ENCODE results near the gene L3MBTL2.
A peak's percentile ranks its signal among the peaks of the same experiment; 100 is the strongest.

L3MBTL2 gene

GRCh38 chr22:41256254-41257253 lies 51.4 kb downstream of the L3MBTL2 start:
- Histone ChIP-seq H3K27ac (ENCODE audit: extremely low read depth, low read depth, low read length) (peak overlapping the region; percentile 68; the same call in 1 of the 2 replicates), H3K4me1 (ENCODE audit: control insufficient read depth, insufficient read depth, low read length) (peaks cover 6% of the 10 kb centered on the region; the same call in 1 of the 2 replicates), H3K4me3 (ENCODE audit: low read depth, low read length) (no peak overlapping the region), H3K36me3 (ENCODE audit: control insufficient read depth in 2 of 2, insufficient read depth in 1 of 2, low read length in 2 of 2) (peaks cover 77 to 98% of the 10 kb centered on the region in 2 experiments), H3K9me3 (ENCODE audit: control insufficient read depth, insufficient read depth, low read depth, low read length) (no peaks in the 10 kb centered on the region)
- CTCF ChIA-PET = interaction anchor here (0.8 to 1.3 kb wide), 4 partner anchors 11 to 147 kb away, joined by 3 to 4 read pairs (median 4); no protein-coding TSS in a partner anchor
- POLR2A ChIA-PET = interaction anchor here (1.1 to 2.0 kb wide), 3 partner anchors 11 to 25 kb away, joined by 3 to 5 read pairs (median 4); no protein-coding TSS in a partner anchor
- TF ChIP-seq ZNF560 (tag by site-specific recombination; IDR thresholded peaks at IDR 0.05; ENCODE audit: borderline replicate concordance) = no peak
- no peak for TF ChIP-seq MYNN (tag by site-specific recombination; IDR thresholded peaks at IDR 0.05; ENCODE audit: borderline replicate concordance)
- TF ChIP-seq ZNF19 (tag by site-specific recombination; IDR thresholded peaks at IDR 0.05; ENCODE audit: low read depth) = no peak
- TF ChIP-seq ZFP69B (tag by site-specific recombination; IDR thresholded peaks at IDR 0.05) = no peak
- no peak for TF ChIP-seq BCL6B (tag by site-specific recombination; IDR thresholded peaks at IDR 0.05)
- TF ChIP-seq ZFHX2 (tag by site-specific recombination; conservative IDR thresholded peaks at IDR 0.05) = no peak
- TF ChIP-seq ZNF555 (tag by site-specific recombination; conservative IDR thresholded peaks at IDR 0.05) = no peak
- TF ChIP-seq ZNF510 (tag by site-specific recombination; IDR thresholded peaks at IDR 0.05; ENCODE audit: insufficient replicate concordance) = no peak
- TF ChIP-seq ZNF394 (tag by site-specific recombination; IDR thresholded peaks at IDR 0.05; ENCODE audit: borderline replicate concordance) = peak; percentile 40; the same call in 1 of the 2 replicates
- peak; percentile 64 for TF ChIP-seq SCRT2 (tag by site-specific recombination; IDR thresholded peaks at IDR 0.05)
- peak; percentile 42; the same call in 1 of the 2 replicates for TF ChIP-seq KLF8 (tag by site-specific recombination; IDR thresholded peaks at IDR 0.05)
- no peak for TF ChIP-seq ZSCAN5A (tag by site-specific recombination; IDR thresholded peaks at IDR 0.05)
- TF ChIP-seq SP3 (tag by site-specific recombination; IDR thresholded peaks at IDR 0.05) = no peak
- no peak for TF ChIP-seq ZXDB (tag by site-specific recombination; IDR thresholded peaks at IDR 0.05)
- TF ChIP-seq PRDM10 (tag by site-specific recombination; IDR thresholded peaks at IDR 0.05) = peak; percentile 18; the same call in 1 of the 2 replicates
- 0 out of 2 replicates have a peak, but pooled peaks have one; percentile 26 for TF ChIP-seq ZNF335 (tag by site-specific recombination; conservative IDR thresholded peaks at IDR 0.05)
- TF ChIP-seq ZIC2 (tag by site-specific recombination; IDR thresholded peaks at IDR 0.05) = peak; percentile 39
- TF ChIP-seq ZNF558 (tag by site-specific recombination; IDR thresholded peaks at IDR 0.05) = no peak
- no peak for TF ChIP-seq ZNF157 (tag by site-specific recombination; IDR thresholded peaks at IDR 0.05)
- peak; percentile 39 for TF ChIP-seq GLIS1 (tag by site-specific recombination; IDR thresholded peaks at IDR 0.05)
- no peak for TF ChIP-seq ZNF747 (tag by site-specific recombination; IDR thresholded peaks at IDR 0.05)
- TF ChIP-seq ZNF24 (tag by site-specific recombination; IDR thresholded peaks at IDR 0.05) = no peak
- peak; percentile 20; the same call in 1 of the 2 replicates for TF ChIP-seq ZNF629 (tag by site-specific recombination; IDR thresholded peaks at IDR 0.05)
- TF ChIP-seq HOXA7 (CRISPR knock-in tag; IDR thresholded peaks at IDR 0.05; ENCODE audit: borderline replicate concordance) = no peak
- TF ChIP-seq SALL2 (tag by site-specific recombination; IDR thresholded peaks at IDR 0.05; ENCODE audit: borderline replicate concordance) = no peak
- TF ChIP-seq WT1 (tag by site-specific recombination; IDR thresholded peaks at IDR 0.05) = peak; percentile 79
- 0 out of 2 replicates have a peak, but pooled peaks have one; percentile 21 for TF ChIP-seq ZNF600 (tag by site-specific recombination; IDR thresholded peaks at IDR 0.05)
- TF ChIP-seq ZNF529 (tag by site-specific recombination; IDR thresholded peaks at IDR 0.05; ENCODE audit: insufficient replicate concordance) = no peak
- TF ChIP-seq ZNF580 (tag by site-specific recombination; IDR thresholded peaks at IDR 0.05) = no peak
